ENCODE measurements around the gene VLDLR. TPM values are rescaled to one million over a fixed set of nuclear protein-coding genes. Genes with fewer than 3 reads are reported as not detected.
A peak's percentile ranks its signal among the peaks of the same experiment; 100 is the strongest.

VLDLR gene
- total and polyA plus RNA-seq, 2 of the 8 experiments (the other 6 are each of a cell fraction or from before 2014, with no cell fraction given), result 24.2 to 49.1 TPM

DNA sequence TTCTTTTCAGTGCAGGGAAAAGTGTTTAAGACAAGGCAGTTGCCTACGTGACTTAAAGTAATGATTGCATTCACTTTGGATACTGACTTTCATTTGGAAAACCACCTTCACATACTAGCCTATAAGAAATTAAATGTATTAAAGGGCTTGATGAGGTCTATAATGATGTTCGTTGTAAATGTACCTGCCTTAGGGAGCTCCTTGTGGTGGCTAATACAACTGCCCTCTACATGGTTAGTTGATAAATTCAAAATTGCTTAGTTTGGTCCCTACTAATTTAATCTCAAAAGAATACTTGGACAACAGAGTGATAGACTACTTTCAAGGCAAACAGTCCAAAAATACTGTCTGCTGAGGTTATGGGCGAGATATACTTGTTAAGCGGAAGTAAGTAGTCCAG lies 3.8 kb downstream of the VLDLR start:
- H2AFZ ChIP-seq (ENCODE audit: low read length), result no peak overlapping the region
- H3K36me3 ChIP-seq (ENCODE audit: control insufficient read depth in 2 of 4, insufficient read depth in 4 of 4, low read length in 3 of 4), result no peaks in the 10 kb centered on the region
- no peak overlapping the region for H3K4ac ChIP-seq (replicated peaks; ENCODE audit: insufficient read length, low read depth, low read length)
- H3K79me1 ChIP-seq (ENCODE audit: low read depth, low read length), result peaks cover 14% of the 10 kb centered on the region; the same call in 1 of the 2 replicates
- no peak overlapping the region for H3K27ac ChIP-seq (ENCODE audit: low read depth, low read length)
- CTCF ChIA-PET (ENCODE audit: partially characterized antibody), result interaction anchor here (0.6 to 1.2 kb wide), 4 partner anchors 13 to 389 kb away, joined by 3 to 5 read pairs (median 3); no protein-coding TSS in a partner anchor
- no peak overlapping the region for H2BK20ac ChIP-seq (ENCODE audit: low read length)
- H3K4me2 ChIP-seq (ENCODE audit: insufficient read depth in 1 of 2, low read depth in 2 of 2, low read length in 2 of 2), result no peak overlapping the region; a peak in 1 of 4 replicates
- WGBS, 2 experiments (ENCODE audit: extremely low coverage in 1 of 2, insufficient coverage in 1 of 2, insufficient read length in 1 of 2, insufficient replicate concordance in 2 of 2, low coverage in 1 of 2, low lambda C conversion rate in 2 of 2, missing lambda C conversion rate in 1 of 2), result 93% methylated on average over 4 of the region's 4 CpGs; no CpG with 5 or more reads in 1 of the 2 experiments
- peaks cover 15 to 16% of the 10 kb centered on the region in 2 experiments for H4K20me1 ChIP-seq (replicated peaks in 1 of 2; ENCODE audit: control insufficient read depth in 1 of 2, insufficient read depth in 2 of 2, low read length in 2 of 2)
- no peak overlapping the region for H2BK120ac ChIP-seq (replicated peaks; ENCODE audit: low read depth, low read length)
- no peak overlapping the region for H2BK5ac ChIP-seq (ENCODE audit: low read depth, low read length)
- H3K14ac ChIP-seq (ENCODE audit: insufficient read length), result no peak overlapping the region
- no peak overlapping the region for H3K18ac ChIP-seq (ENCODE audit: extremely low read depth, low read length)
- no peak overlapping the region for H4K91ac ChIP-seq (replicated peaks; ENCODE audit: insufficient read length, low read length)
- no peak overlapping the region for H3K23ac ChIP-seq (ENCODE audit: insufficient read length)
- H3K4me1 ChIP-seq (replicated peaks in 1 of 4; ENCODE audit: control insufficient read depth in 3 of 4, insufficient read depth in 4 of 4, low read length in 3 of 4), result peaks cover 3 to 16% (median 13%) of the 10 kb centered on the region in 4 experiments
- H3K4me3 ChIP-seq (ENCODE audit: extremely low read depth in 1 of 4, insufficient read depth in 2 of 4, low read depth in 3 of 4, low read length in 4 of 4), result no peak overlapping the region
- H2BK12ac ChIP-seq (ENCODE audit: low read depth, low read length), result no peak overlapping the region
- H4K5ac ChIP-seq (ENCODE audit: insufficient read length, low read depth, low read length), result no peak overlapping the region
- H3K79me2 ChIP-seq (ENCODE audit: control insufficient read depth in 1 of 2, insufficient read depth in 2 of 2, low read length in 2 of 2), result peaks cover 17 to 78% of the 10 kb centered on the region in 2 experiments
- peaks cover 0 to 7% (median 3%) of the 10 kb centered on the region in 4 experiments; a peak in 3 of 7 replicates for H3K27me3 ChIP-seq (replicated peaks in 1 of 4; ENCODE audit: control insufficient read depth in 3 of 4, extremely low read depth in 1 of 4, insufficient read depth in 3 of 4, low read length in 3 of 4)
- FAIRE-seq, result no peak
- no peak overlapping the region for H4K8ac ChIP-seq (ENCODE audit: extremely low read depth, insufficient read depth, low read length)
- H3K9me3 ChIP-seq (ENCODE audit: insufficient read depth in 2 of 2, low read depth in 1 of 2, low read length in 1 of 2), result no peaks in the 10 kb centered on the region
- H2AK5ac ChIP-seq (ENCODE audit: low read depth, low read length), result no peak overlapping the region
- no peak overlapping the region for H3K9ac ChIP-seq (replicated peaks in 1 of 4; ENCODE audit: extremely low read depth in 1 of 4, low read depth in 3 of 4, low read length in 3 of 4)
- POLR2A ChIA-PET (ENCODE audit: partially characterized antibody), result interaction anchor here (1.8 to 3.2 kb wide), 2 partner anchors 9 to 12 kb away, joined by 4 to 16 read pairs; no protein-coding TSS in a partner anchor
- no peak for DNase-seq (ENCODE audit: low read depth in 1 of 2, low spot score in 2 of 2)
- H2BK15ac ChIP-seq (ENCODE audit: low read length), result no peak overlapping the region
- H3K56ac ChIP-seq (replicated peaks; ENCODE audit: insufficient read length, low read depth, low read length), result no peak overlapping the region
- peaks cover 14% of the 10 kb centered on the region; the same call in 1 of the 2 replicates for H3K23me2 ChIP-seq (ENCODE audit: low read depth, low read length)
- TF ChIP-seq, protein P1, sequence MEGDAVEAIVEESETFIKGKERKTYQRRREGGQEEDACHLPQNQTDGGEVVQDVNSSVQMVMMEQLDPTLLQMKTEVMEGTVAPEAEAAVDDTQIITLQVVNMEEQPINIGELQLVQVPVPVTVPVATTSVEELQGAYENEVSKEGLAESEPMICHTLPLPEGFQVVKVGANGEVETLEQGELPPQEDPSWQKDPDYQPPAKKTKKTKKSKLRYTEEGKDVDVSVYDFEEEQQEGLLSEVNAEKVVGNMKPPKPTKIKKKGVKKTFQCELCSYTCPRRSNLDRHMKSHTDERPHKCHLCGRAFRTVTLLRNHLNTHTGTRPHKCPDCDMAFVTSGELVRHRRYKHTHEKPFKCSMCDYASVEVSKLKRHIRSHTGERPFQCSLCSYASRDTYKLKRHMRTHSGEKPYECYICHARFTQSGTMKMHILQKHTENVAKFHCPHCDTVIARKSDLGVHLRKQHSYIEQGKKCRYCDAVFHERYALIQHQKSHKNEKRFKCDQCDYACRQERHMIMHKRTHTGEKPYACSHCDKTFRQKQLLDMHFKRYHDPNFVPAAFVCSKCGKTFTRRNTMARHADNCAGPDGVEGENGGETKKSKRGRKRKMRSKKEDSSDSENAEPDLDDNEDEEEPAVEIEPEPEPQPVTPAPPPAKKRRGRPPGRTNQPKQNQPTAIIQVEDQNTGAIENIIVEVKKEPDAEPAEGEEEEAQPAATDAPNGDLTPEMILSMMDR (IDR thresholded peaks at IDR 0.05; ENCODE audit: control extremely low read depth in 1 of 3, insufficient read depth in 1 of 3, low read depth in 1 of 3, low read length in 3 of 3), result peak in 1 of 3 experiments; percentile 26; a peak in 1 of 4 replicates
- TF ChIP-seq RBBP5 (IDR thresholded peaks at IDR 0.05; ENCODE audit: borderline replicate concordance, low read depth, low read length) (no peak), SUZ12 (IDR thresholded peaks at IDR 0.05; ENCODE audit: low read length) (no peak), POLR2A (IDR thresholded peaks at IDR 0.05; ENCODE audit: control extremely low read depth in 1 of 2, low read depth in 2 of 2, low read length in 2 of 2) (no peak), ASH2L (IDR thresholded peaks at IDR 0.05; ENCODE audit: low read length) (no peak), POLR2AphosphoS5 (IDR thresholded peaks at IDR 0.05; ENCODE audit: low read depth, low read length) (no peak), JUND (IDR thresholded peaks at IDR 0.05; ENCODE audit: low read length) (no peak), CREB1 (IDR thresholded peaks at IDR 0.05) (no peak), HDAC6 (IDR thresholded peaks at IDR 0.05; ENCODE audit: low read depth, low read length) (no peak), NANOG (IDR thresholded peaks at IDR 0.05; ENCODE audit: insufficient read depth, low read depth, low read length, poor library complexity, severe bottlenecking) (no peak)
- TF ChIP-seq, protein P2, sequence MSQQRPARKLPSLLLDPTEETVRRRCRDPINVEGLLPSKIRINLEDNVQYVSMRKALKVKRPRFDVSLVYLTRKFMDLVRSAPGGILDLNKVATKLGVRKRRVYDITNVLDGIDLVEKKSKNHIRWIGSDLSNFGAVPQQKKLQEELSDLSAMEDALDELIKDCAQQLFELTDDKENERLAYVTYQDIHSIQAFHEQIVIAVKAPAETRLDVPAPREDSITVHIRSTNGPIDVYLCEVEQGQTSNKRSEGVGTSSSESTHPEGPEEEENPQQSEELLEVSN (IDR thresholded peaks at IDR 0.05), result no peak
